ENCODE measurements around the gene CRYBB2. TPM values are rescaled to one million over a fixed set of nuclear protein-coding genes. Genes with fewer than 3 reads are reported as not detected.
"Not testable (repeated sequence)": the region's sequence is repeated elsewhere in the genome, so short reads cannot be mapped to it uniquely, and the experiment has no call there.

CRYBB2 gene
- total RNA-seq, 2 experiments from 2014 or later: not detected

- ChIA-PET CTCF (no interaction called here), POLR2A (no interaction called here)
Measured at GRCh38 chr22:25223269-25223850, 3.9 kb downstream of the CRYBB2 start.

GRCh38 chr22:25228822-25229221 lies 9.4 kb downstream of the CRYBB2 start:
- ChIA-PET CTCF (no interaction called here), POLR2A (no interaction called here)

- CTCF ChIA-PET, POLR2A ChIA-PET: not testable (repeated sequence)
Measured at GRCh38 chr22:25230760-25231159, 11.3 kb downstream of the CRYBB2 start.

- CTCF ChIA-PET: no interaction called here
Measured at GRCh38 chr22:25232301-25232700, 12.9 kb downstream of the CRYBB2 start.

GRCh38 chr22:25233706-25234105 lies 14.3 kb downstream of the CRYBB2 start:
- CTCF ChIA-PET, POLR2A ChIA-PET: not testable (repeated sequence)

More at GRCh38 chr22:25232301-25232700, 12.9 kb downstream of the CRYBB2 start:
- POLR2A ChIA-PET: no interaction called here

GRCh38 chr22:25235547-25236290 lies 16.3 kb downstream of the CRYBB2 start:
- ChIA-PET CTCF (interaction anchor here (0.7 to 1.0 kb wide), 2 partner anchors 33 to 283 kb away, joined by 3 read pairs; no protein-coding TSS in a partner anchor), POLR2A (no interaction called here)

GRCh38 chr22:25236417-25236816 lies 17.0 kb downstream of the CRYBB2 start:
- CTCF ChIA-PET: interaction anchor here (1.0 kb wide), 1 partner anchor 34 kb away, joined by 3 read pairs; no protein-coding TSS in a partner anchor
- POLR2A ChIA-PET: no interaction called here

GRCh38 chr22:25237503-25237902 lies 18.1 kb downstream of the CRYBB2 start:
- CTCF ChIA-PET: no interaction called here
- POLR2A ChIA-PET: no interaction called here

- POLR2A ChIA-PET, CTCF ChIA-PET: not testable (repeated sequence)
Measured at GRCh38 chr22:25238058-25238457, 18.6 kb downstream of the CRYBB2 start.

- POLR2A ChIA-PET, CTCF ChIA-PET: not testable (repeated sequence)
Measured at GRCh38 chr22:25255169-25255568, 35.7 kb downstream of the CRYBB2 start.

GRCh38 chr22:25267567-25267966 lies 48.1 kb downstream of the CRYBB2 start:
- CTCF ChIA-PET, POLR2A ChIA-PET: not testable (repeated sequence)

- CTCF ChIA-PET, POLR2A ChIA-PET: not testable (repeated sequence)
Measured at GRCh38 chr22:25268902-25269301, 49.5 kb downstream of the CRYBB2 start.

GRCh38 chr22:25270061-25270460 lies 50.6 kb downstream of the CRYBB2 start:
- CTCF ChIA-PET, POLR2A ChIA-PET: not testable (repeated sequence)

- CTCF ChIA-PET, POLR2A ChIA-PET: not testable (repeated sequence)
Measured at GRCh38 chr22:25273231-25273630, 53.8 kb downstream of the CRYBB2 start.

GRCh38 chr22:25273928-25274327 lies 54.5 kb downstream of the CRYBB2 start:
- POLR2A ChIA-PET, CTCF ChIA-PET: not testable (repeated sequence)

- POLR2A ChIA-PET: interaction anchor here (0.7 kb wide), 1 partner anchor 16 kb away, joined by 4 read pairs; no protein-coding TSS in a partner anchor
- CTCF ChIA-PET: not testable (repeated sequence)
Measured at GRCh38 chr22:25280118-25280517, 60.7 kb downstream of the CRYBB2 start.

Other genes with a start within 250 kb of the CRYBB2 start
- gene CRYBB3, start 19.8 kb upstream of the CRYBB2 start, total RNA-seq: under 1 TPM in 1 of 2 experiments, not detected in 1; 0.25 TPM

Data from activated CD8-positive, alpha-beta memory T cell treated with anti-CD3 and anti-CD28 coated beads for 36 hours (primary cell).